ENCODE results near the gene CALHM3.

The CALHM3 gene

GRCh38 chr10:103447187-103447586 is 31.9 kb downstream of the CALHM3 start:
- DNase-seq, result no peak

- DNase-seq, result no peak
Measured at GRCh38 chr10:103445767-103446567, 33.1 kb downstream of the CALHM3 start.

- DNase-seq, result no peak
Measured at GRCh38 chr10:103445366-103445765, 33.7 kb downstream of the CALHM3 start.

- DNase-seq, result no peak
Measured at GRCh38 chr10:103444478-103444877, 34.6 kb downstream of the CALHM3 start.

- no peak for DNase-seq
Measured at GRCh38 chr10:103443475-103444185, 35.4 kb downstream of the CALHM3 start.

- DNase-seq, result no peak
Measured at GRCh38 chr10:103442031-103442461, 37.0 kb downstream of the CALHM3 start.

- no peak for DNase-seq
Measured at GRCh38 chr10:103441611-103442010, 37.4 kb downstream of the CALHM3 start.

GRCh38 chr10:103441206-103441605 is 37.8 kb downstream of the CALHM3 start:
- DNase-seq, result no peak

- DNase-seq, result no peak
Measured at GRCh38 chr10:103440416-103440815, 38.6 kb downstream of the CALHM3 start.

GRCh38 chr10:103439776-103440175 is 39.3 kb downstream of the CALHM3 start:
- no peak for DNase-seq

- no peak for DNase-seq
Measured at GRCh38 chr10:103433858-103434257, 45.2 kb downstream of the CALHM3 start.

GRCh38 chr10:103431902-103432301 is 47.1 kb downstream of the CALHM3 start:
- no peak for DNase-seq

GRCh38 chr10:103429647-103430046 is 49.4 kb downstream of the CALHM3 start:
- no peak for DNase-seq

- no peak for DNase-seq
Measured at GRCh38 chr10:103428989-103429643, 49.9 kb downstream of the CALHM3 start.

- no peak for DNase-seq
Measured at GRCh38 chr10:103427866-103428265, 51.2 kb downstream of the CALHM3 start.

- DNase-seq, result no peak
Measured at GRCh38 chr10:103423748-103424147, 55.3 kb downstream of the CALHM3 start.
